Osteocyte (in vitro differentiated cells): Measurements from ENCODE around the gene ADAT1. TPM values are rescaled to one million over a fixed set of nuclear protein-coding genes. Genes with fewer than 3 reads are reported as not detected.

Source experiments
- DNase-seq: peaks from one replicate; pipeline ENCODE4 v3.0.0; 2021; ENCODE audit warnings: mixed read lengths; ENCODE audit not compliant: unreplicated experiment; ENCODE audit errors: extremely low spot score
- H3K27ac Mint-ChIP-seq: one replicate; pipeline ENCODE4 v1.8.0; 2021; ENCODE audit warnings: mild to moderate bottlenecking, mixed read lengths; ENCODE audit not compliant: unreplicated experiment
- H3K27me3 Mint-ChIP-seq: one replicate; pipeline ENCODE4 v1.8.0; 2021; ENCODE audit warnings: mixed read lengths; ENCODE audit not compliant: unreplicated experiment
- H3K36me3 Mint-ChIP-seq: one replicate; pipeline ENCODE4 v1.8.0; 2021; ENCODE audit warnings: mixed read lengths; ENCODE audit not compliant: unreplicated experiment
- H3K4me1 Mint-ChIP-seq: one replicate; pipeline ENCODE4 v1.8.0; 2021; ENCODE audit warnings: mixed read lengths; ENCODE audit not compliant: unreplicated experiment
- H3K4me3 Mint-ChIP-seq: one replicate; pipeline ENCODE4 v1.8.0; 2021; ENCODE audit warnings: mild to moderate bottlenecking, moderate library complexity, mixed read lengths; ENCODE audit not compliant: unreplicated experiment
- H3K9me3 Mint-ChIP-seq: one replicate; pipeline ENCODE4 v1.8.0; 2021; ENCODE audit warnings: mixed read lengths; ENCODE audit not compliant: unreplicated experiment
- CTCF ChIP-seq: fragments of 200-600 bp; sonication (generic); IDR thresholded peaks from 2 replicates; pipeline ENCODE4 v1.5.0; 2021; ENCODE audit warnings: antibody characterized with exemption, mild to moderate bottlenecking, moderate library complexity
- total RNA-seq: library from RNA; stranded (reverse); gene quantifications from 2 replicates; pipeline ENCODE4 v1.2.1, GENCODE V29; 2021

The ADAT1 gene
- total RNA-seq, 1 donor from 2014 or later = 55.9 TPM

DNA sequence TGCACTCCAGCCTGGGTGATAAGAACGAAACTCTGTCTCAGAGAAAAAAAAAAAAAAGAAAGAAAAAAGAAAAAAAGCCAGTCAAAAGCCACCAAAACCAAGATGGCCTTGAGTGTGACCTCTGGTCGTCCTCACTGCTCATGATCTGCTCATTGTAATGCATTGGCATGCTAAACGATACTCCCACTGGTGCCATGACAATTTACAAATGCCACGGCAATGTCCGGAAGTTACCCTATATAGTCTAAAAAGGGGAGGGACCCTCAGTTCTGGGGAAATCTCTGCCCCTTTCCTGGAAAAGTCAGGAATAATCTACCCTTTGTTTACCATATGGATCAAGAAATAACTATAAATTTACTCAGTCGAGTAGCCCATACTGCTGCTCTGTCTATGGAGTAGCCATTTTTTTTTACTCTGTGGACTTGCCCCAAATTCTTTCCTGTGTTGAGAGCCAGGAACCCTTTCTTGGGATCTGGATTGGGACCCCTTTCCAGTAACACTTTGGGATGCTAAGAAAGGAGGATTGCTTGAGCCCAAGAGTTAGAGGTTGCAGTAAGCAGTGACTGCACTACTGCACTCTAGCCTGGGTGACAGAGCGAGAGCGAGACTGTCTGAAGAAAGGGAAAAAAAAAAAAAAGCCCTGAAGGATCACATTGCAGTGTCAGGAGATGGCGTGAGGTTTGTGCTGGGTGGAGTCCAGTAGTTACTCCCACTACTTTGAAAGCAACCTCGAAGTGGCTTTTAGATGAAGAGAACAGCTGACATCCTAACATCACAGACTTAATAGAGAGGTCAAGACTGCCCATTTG is 63.3 kb downstream of the ADAT1 start:
- Mint-ChIP-seq H3K4me3 (peak overlapping the region; percentile 38), H3K36me3 (no peaks in the 10 kb centered on the region), H3K9me3 (no peaks in the 10 kb centered on the region), H3K27ac (peak overlapping the region; percentile 54), H3K27me3 (peaks cover 23% of the 10 kb centered on the region), H3K4me1 (peaks cover 22% of the 10 kb centered on the region)
- no peak for DNase-seq
- TF ChIP-seq CTCF = no peak

DNA sequence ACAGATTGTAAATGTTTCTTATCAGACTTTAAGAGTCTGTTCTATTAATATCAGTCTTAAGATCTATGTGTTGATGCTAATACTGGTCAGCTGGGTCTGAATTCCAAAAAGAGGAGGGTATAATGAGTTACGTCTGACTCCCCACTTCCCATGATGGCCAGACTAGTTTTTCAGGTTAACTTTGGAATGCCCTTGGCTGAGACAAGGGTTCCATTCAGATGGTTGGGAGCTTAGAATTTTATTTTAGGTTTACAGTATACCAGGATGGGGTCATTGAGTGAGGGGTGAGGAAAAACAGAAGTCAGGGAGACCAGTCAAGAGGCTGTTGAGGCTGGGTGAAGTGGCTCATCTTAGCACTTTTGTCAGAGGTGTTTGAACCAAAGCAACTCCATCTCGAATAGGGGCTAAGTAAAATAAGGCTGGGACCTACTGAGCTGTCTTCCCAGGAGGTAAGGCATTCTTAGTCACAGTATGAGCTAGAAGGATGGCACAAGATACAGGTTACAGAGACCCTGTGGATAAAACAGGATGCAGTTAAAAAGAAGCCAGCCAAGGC is 64.2 kb downstream of the ADAT1 start:
- Mint-ChIP-seq H3K9me3 (no peaks in the 10 kb centered on the region), H3K36me3 (no peaks in the 10 kb centered on the region), H3K4me1 (peaks cover 24% of the 10 kb centered on the region), H3K27me3 (peaks cover 16% of the 10 kb centered on the region), H3K27ac (no peak overlapping the region), H3K4me3 (no peak overlapping the region)
- DNase-seq = no peak
- TF ChIP-seq CTCF = no peak

DNA sequence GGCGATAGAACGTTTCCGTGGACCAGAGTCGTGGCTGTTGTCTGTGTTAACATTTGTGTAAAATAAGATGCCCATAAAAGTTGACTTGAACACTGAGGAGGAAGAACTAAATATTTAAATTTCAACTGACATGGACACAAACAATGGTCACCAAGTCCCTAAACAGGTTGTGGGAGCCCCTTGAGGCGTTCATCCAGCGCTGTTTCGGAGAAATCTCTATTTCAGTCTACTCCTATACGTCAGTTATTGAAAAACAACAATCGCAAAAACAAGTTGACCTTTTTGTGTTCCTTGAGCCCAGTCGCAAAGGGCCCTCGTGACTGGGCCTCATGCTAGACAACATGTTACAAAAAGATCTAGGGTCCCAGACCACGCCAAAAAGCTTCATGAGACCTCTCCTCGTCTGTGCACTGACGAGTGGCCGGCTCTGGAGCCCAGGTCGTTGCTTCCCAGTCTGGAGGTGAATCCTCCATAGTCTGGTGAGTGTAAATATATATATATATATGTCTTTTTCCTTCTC is 66.6 kb downstream of the ADAT1 start:
- no peak for TF ChIP-seq CTCF
- no peaks in the 10 kb centered on the region for H3K27me3 Mint-ChIP-seq
- DNase-seq = no peak
- H3K4me3 Mint-ChIP-seq = peak overlapping the region; percentile 97
- no peaks in the 10 kb centered on the region for H3K36me3 Mint-ChIP-seq
- H3K9me3 Mint-ChIP-seq = no peaks in the 10 kb centered on the region
- peaks cover 24% of the 10 kb centered on the region for H3K4me1 Mint-ChIP-seq
- H3K27ac Mint-ChIP-seq = peak overlapping the region; percentile 99

- Mint-ChIP-seq H3K36me3 (no peaks in the 10 kb centered on the region), H3K27me3 (no peaks in the 10 kb centered on the region), H3K4me3 (peak within 1 kb of the TSS; percentile 97), H3K9me3 (no peaks in the 10 kb centered on the region), H3K4me1 (peaks cover 24% of the 10 kb centered on the region), H3K27ac (peak within 1 kb of the TSS; percentile 99)
- DNase-seq = peak; percentile 97
- TF ChIP-seq CTCF = no peak
Observed at GRCh38 chr16:75555707-75556430, 67.2 kb downstream of the ADAT1 start, which contains the start of gene TMEM231. TSS of gene TMEM231 (minus strand) at chr16:75556252. CDS start at chr16:75556209, 43 bp downstream.
